Lung (tissue), 12 donors: ENCODE measurements around the gene ROR1. TPM values are rescaled to one million over a fixed set of nuclear protein-coding genes. Genes with fewer than 3 reads are reported as not detected.

Source experiments
- ATAC-seq: fragments of 200-7000 bp; cut with Tn5 transposase; one replicate; pipeline ENCODE4 v1.9.1; 2020; ENCODE audit warnings: moderate number of reproducible peaks; ENCODE audit not compliant: insufficient read depth, low FRiP score
- DNase-seq, 3 donors: peaks; one replicate each; pipeline ENCODE4 v3.0.0-alpha.2; 2013 to 2017
- H3K27ac ChIP-seq, 2 donors: one replicate each; pipeline ENCODE4 v1.5.1; 2013; ENCODE audit warnings: mild to moderate bottlenecking in 2 of 2, moderate library complexity in 2 of 2, control low read depth in 1 of 2, inconsistent platforms in 1 of 2, low read depth in 1 of 2, low read length in 1 of 2
- H3K27me3 ChIP-seq, 3 donors: one replicate each; pipeline ENCODE4 v1.5.1; 2013; ENCODE audit warnings: low read length in 2 of 3; ENCODE audit not compliant: control insufficient read depth in 3 of 3, insufficient read depth in 3 of 3
- H3K36me3 ChIP-seq, 4 donors: one replicate each; pipeline ENCODE4 v1.5.1; 2013; ENCODE audit warnings: low read length in 4 of 4, mild to moderate bottlenecking in 1 of 4, moderate library complexity in 1 of 4; ENCODE audit not compliant: control insufficient read depth in 4 of 4, insufficient read depth in 4 of 4
- H3K4me1 ChIP-seq, 5 donors: one replicate each; pipeline ENCODE4 v1.5.1; 2013; ENCODE audit warnings: low read length in 5 of 5, mild to moderate bottlenecking in 2 of 5, moderate library complexity in 1 of 5; ENCODE audit not compliant: control insufficient read depth in 5 of 5, insufficient read depth in 5 of 5
- H3K4me3 ChIP-seq: one replicate; pipeline ENCODE4 v1.5.1; 2013; ENCODE audit warnings: mild to moderate bottlenecking, control low read depth, moderate library complexity
- H3K9ac ChIP-seq, 2 donors: one replicate each; pipeline ENCODE4 v1.5.1; 2013; ENCODE audit warnings: low read length in 2 of 2, control low read depth in 1 of 2; ENCODE audit not compliant: insufficient read depth in 1 of 2
- H3K9me3 ChIP-seq, 4 donors: one replicate each; pipeline ENCODE4 v1.5.1; 2013; ENCODE audit warnings: low read length in 3 of 4, mild to moderate bottlenecking in 1 of 4, moderate library complexity in 1 of 4; ENCODE audit not compliant: control insufficient read depth in 4 of 4, insufficient read depth in 3 of 4
- WGBS, 2 donors: extraction: QIAGEN DNeasy Blood & Tissue Kit; methylation state at CpG; one replicate each; pipeline ENCODE4 v1.1.7; 2013; 5-methylcytosine and 5-hydroxymethylcytosine counted together
- polyA plus RNA-seq, 2 donors: library from polyadenylated mRNA; stranded (reverse); fragments of 200-250 nt; gene quantifications; one replicate each; pipeline ENCODE4 v1.2.1, GENCODE V29; 2013
- total RNA-seq, 2 donors: library from RNA; depleted of rRNA in 1 of 2; stranded (reverse); fragments of >200 nt in 1 of 2; gene quantifications; one replicate each; pipeline ENCODE4 v1.2.1, GENCODE V29; 2014 to 2021
- TF ChIP-seq, protein P1 (sequence below): IDR thresholded peaks from 2 replicates; pipeline ENCODE4 v1.5.1; 2012; ENCODE audit warnings: mild to moderate bottlenecking; ENCODE audit errors: control extremely low read depth, extremely low read depth
- donor health status: control.
- donor health status: control.
- donor health status: Bipolar disorder and iron deficiency.
- donor health status: healthy.
- donor health status: DM: yes; HTN: yes; CAD: no.

The ROR1 gene
- total and polyA plus RNA-seq, 4 donors: 2.9 to 47.0 (median 14.0) TPM

DNA sequence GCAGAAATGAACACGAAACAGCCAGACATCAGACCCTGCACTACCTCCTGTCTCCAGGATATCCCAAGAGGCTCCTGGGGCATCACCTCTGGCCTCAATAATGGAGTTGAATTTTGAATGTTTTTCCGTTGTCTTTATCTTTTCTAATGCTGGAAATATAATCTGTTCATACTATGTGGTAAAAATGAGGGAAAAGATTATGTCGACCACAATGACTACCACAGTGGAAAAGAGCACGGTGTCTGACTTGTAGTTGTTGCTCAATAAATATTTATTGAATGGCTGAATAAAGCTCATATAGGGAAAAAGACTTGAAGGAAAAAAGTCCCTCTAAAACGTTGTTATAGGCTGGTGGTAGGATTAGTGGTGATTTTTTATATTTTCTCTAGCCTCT lies 44.6 kb upstream of the ROR1 start:
- Histone ChIP-seq H3K27ac (no peak overlapping the region), H3K9me3 (peaks cover 0 to 2% (median 0%) of the 10 kb centered on the region in 4 donors), H3K9ac (no peak overlapping the region), H3K27me3 (no peaks in the 10 kb centered on the region), H3K4me1 (peaks cover 0 to 24% (median 8%) of the 10 kb centered on the region in 5 donors), H3K36me3 (no peaks in the 10 kb centered on the region), H3K4me3 (no peak overlapping the region)
- DNase-seq (no peak), ATAC-seq (no peak)
- TF ChIP-seq, protein P1, sequence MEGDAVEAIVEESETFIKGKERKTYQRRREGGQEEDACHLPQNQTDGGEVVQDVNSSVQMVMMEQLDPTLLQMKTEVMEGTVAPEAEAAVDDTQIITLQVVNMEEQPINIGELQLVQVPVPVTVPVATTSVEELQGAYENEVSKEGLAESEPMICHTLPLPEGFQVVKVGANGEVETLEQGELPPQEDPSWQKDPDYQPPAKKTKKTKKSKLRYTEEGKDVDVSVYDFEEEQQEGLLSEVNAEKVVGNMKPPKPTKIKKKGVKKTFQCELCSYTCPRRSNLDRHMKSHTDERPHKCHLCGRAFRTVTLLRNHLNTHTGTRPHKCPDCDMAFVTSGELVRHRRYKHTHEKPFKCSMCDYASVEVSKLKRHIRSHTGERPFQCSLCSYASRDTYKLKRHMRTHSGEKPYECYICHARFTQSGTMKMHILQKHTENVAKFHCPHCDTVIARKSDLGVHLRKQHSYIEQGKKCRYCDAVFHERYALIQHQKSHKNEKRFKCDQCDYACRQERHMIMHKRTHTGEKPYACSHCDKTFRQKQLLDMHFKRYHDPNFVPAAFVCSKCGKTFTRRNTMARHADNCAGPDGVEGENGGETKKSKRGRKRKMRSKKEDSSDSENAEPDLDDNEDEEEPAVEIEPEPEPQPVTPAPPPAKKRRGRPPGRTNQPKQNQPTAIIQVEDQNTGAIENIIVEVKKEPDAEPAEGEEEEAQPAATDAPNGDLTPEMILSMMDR: no peak
- 82 to 85% methylated on average over 5 of the region's 5 CpGs for WGBS, 2 donors

GRCh38 chr1:63730211-63730610 lies 43.6 kb upstream of the ROR1 start:
- TF ChIP-seq, protein P1: no peak
- H3K4me1 ChIP-seq: peaks cover 0 to 24% (median 8%) of the 10 kb centered on the region in 5 donors
- H3K9me3 ChIP-seq: peaks cover 0 to 2% (median 0%) of the 10 kb centered on the region in 4 donors
- no peak for ATAC-seq
- WGBS, 2 donors: 57 to 64% methylated on average over 4 of the region's 4 CpGs
- DNase-seq: peak in 1 of 3 donors; percentile 44
- H3K27me3 ChIP-seq: no peaks in the 10 kb centered on the region
- no peak overlapping the region for H3K27ac ChIP-seq
- no peak overlapping the region for H3K9ac ChIP-seq
- H3K36me3 ChIP-seq: no peaks in the 10 kb centered on the region
- H3K4me3 ChIP-seq: no peak overlapping the region

GRCh38 chr1:63731117-63732043 lies 42.4 kb upstream of the ROR1 start:
- H3K27ac ChIP-seq: no peak overlapping the region
- TF ChIP-seq, protein P1: no peak
- no peaks in the 10 kb centered on the region for H3K27me3 ChIP-seq
- peak; percentile 67 to 91 (median 86) for DNase-seq
- H3K36me3 ChIP-seq: no peaks in the 10 kb centered on the region
- peaks cover 0 to 24% (median 8%) of the 10 kb centered on the region in 5 donors for H3K4me1 ChIP-seq
- H3K9ac ChIP-seq: no peak overlapping the region
- peaks cover 0 to 2% (median 0%) of the 10 kb centered on the region in 4 donors for H3K9me3 ChIP-seq
- 53 to 64% methylated on average over 9 of the region's 9 CpGs for WGBS, 2 donors
- ATAC-seq: peak; percentile 68
- no peak overlapping the region for H3K4me3 ChIP-seq
